Upper lobe of left lung (tissue), 6 donors: ENCODE data around the gene FUT8. TPM values are rescaled to one million over a fixed set of nuclear protein-coding genes. Genes with fewer than 3 reads are reported as not detected.

Experiments
- ATAC-seq, 2 donors: fragments of 200-7000 bp; cut with Tn5 transposase; one replicate each; pipeline ENCODE4 v1.9.1; 2022; ENCODE audit warnings: mild to moderate bottlenecking in 2 of 2, moderate library complexity in 2 of 2; ENCODE audit not compliant: low FRiP score in 2 of 2
- DNase-seq, 2 donors: peaks; one replicate each; pipeline ENCODE4 v3.0.0-alpha.2; 2019 to 2020
- H3K27ac ChIP-seq, 4 donors: fragments of 200-600 bp; sonication (generic); one replicate each; pipeline ENCODE4 v1.5.1; 2016 to 2019
- H3K27me3 ChIP-seq, 4 donors: fragments of 200-600 bp; sonication (generic); one replicate each; pipeline ENCODE4 v1.5.1; 2017 to 2019
- H3K36me3 ChIP-seq, 4 donors: fragments of 200-600 bp; sonication (generic); one replicate each; pipeline ENCODE4 v1.5.1; 2016 to 2019
- H3K4me1 ChIP-seq, 4 donors: fragments of 200-600 bp; sonication (generic); one replicate each; pipeline ENCODE4 v1.5.1; 2018 to 2019
- H3K4me3 ChIP-seq, 4 donors: fragments of 200-600 bp; sonication (generic); one replicate each; pipeline ENCODE4 v1.5.1; 2017 to 2019; ENCODE audit warnings: mild to moderate bottlenecking in 2 of 4, moderate library complexity in 1 of 4
- H3K9me3 ChIP-seq, 4 donors: fragments of 200-600 bp; sonication (generic); one replicate each; pipeline ENCODE4 v1.5.1; 2018 to 2019
- EP300 ChIP-seq, 4 donors: sonication (generic); formaldehyde crosslinking; IDR thresholded peaks; one replicate each; pipeline ENCODE4 v1.5.1; 2017; ENCODE audit warnings: antibody characterized with exemption in 4 of 4, control low read depth in 2 of 4
- POLR2A ChIP-seq, 4 donors: fragments of 450-650 bp; IDR thresholded peaks; one replicate each; pipeline ENCODE4 v1.5.1; 2016 to 2017; ENCODE audit warnings: antibody characterized with exemption in 4 of 4, mild to moderate bottlenecking in 2 of 4
- POLR2AphosphoS5 ChIP-seq, 2 donors: sonication (generic); formaldehyde crosslinking; IDR thresholded peaks; one replicate each; pipeline ENCODE4 v1.5.1; 2017; ENCODE audit warnings: antibody characterized with exemption in 2 of 2
- WGBS, 2 donors: methylation state at CpG; one replicate each; pipeline ENCODE4 v1.1.5; 2017 to 2018; 5-methylcytosine and 5-hydroxymethylcytosine counted together
- total RNA-seq, 6 donors: library from RNA; depleted of rRNA in 4 of 6; stranded (reverse); fragments of >200 nt in 4 of 6; gene quantifications; one replicate each; pipeline versions ENCODE4 v1.1.0 to v1.2.1, GENCODE V29; 2016 to 2021
- TF ChIP-seq, protein P1 (sequence below), 6 experiments: fragments of 450-650 bp in 4 of 6; fragments of 200-600 bp in 2 of 6; sonication (generic) in 2 of 6; IDR thresholded peaks; one replicate each; pipeline ENCODE4 v1.5.1; 2016 to 2019; ENCODE audit warnings: antibody characterized with exemption in 6 of 6
- donor health status: DM: no; HTN: no; CAD: no; lungs with moderate emphysema.
- donor health status: DM: no; HTN: yes; CAD: no; lungs with severe emphysema.

Gene FUT8
- total RNA-seq = 10 to 100 TPM; 17.3 to 38.8 (median 29.1) TPM

DNA sequence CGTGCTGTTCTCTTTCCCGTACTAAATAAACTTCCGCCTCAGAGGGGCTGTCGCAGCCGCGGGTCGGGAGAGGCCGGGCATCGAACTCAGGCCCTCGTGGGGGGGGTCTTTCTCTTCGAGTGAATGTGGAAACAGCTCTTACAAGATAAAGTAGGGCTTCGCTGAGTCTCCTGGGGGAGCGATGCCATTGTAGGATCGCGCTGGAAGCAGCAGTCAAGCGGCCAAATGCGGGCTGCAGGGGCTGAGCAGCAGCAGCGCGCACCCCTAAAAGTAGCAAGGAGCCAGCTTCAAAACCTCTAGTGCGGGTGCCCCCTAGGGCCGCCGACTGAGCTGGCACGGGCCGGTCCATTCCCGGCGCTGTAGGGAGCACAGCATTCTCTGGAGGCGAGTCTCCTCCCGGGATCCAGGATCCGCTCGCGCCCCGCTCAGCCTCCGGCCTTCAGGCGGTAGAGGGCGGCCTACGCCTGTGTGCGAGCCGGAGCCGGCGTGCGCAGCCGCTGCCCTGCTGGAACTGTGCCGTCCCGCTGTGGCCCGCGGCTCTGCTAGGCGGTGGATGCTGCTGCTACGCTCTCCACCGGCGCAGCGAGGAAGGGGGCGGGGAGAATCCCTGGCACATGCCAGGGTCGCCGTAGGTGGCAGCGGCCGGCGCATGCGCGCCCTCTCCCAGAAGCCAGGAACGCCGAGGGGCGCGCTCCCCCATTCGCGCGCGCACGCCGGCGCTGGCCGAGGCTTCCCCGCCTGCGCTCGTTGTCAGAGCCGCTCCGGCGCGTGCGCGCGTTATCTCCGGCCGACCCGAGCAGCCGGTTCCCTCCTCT, at the start of gene FUT8:
Gene FUT8 (plus strand): TSS at position 699 of the 815 bp plus-strand sequence. CDS start 148,834 bp downstream, outside the sequence.
- H3K4me1 ChIP-seq = peaks cover 11 to 24% (median 12%) of the 10 kb centered on the region in 4 donors

DNA sequence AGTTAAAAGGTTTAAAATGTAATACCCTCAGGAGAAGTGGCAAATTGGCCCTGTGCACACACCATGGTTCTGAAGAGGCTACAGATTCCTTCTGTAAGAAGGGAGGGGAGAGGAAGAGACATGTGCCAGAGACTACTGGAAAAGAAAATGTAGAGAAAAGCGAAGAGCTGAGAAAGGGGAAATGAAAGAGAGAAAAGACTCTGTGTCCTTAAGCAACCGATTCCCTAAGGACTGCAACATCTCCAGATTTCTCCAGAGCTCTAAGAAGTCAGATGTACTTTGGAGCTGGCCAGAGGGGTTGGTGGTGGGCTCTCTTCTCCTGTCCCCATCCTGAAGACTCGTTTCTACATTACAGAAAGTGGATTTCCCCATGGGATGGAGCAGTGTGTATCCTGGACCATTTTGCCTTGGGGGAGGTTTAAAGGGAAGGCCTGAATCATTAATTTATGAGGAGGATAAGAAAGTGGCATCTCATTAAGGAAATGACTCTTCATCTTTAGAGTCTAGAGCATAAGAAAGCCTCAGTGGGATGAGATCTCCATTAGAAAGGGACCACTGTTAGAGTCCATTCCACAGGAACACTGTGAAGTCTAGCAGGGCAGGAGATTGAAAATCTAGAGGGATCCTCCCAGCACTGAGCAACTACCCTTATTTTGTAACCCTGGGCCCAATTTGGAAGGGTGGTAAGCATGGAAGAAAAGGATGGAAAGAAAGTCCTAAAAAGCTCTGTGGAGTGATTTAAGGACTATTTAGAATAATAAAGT, 45.5 kb upstream of the FUT8 start:
- no peak overlapping the region for H3K4me3 ChIP-seq
- DNase-seq (no peak), ATAC-seq (no peak)
- TF ChIP-seq POLR2AphosphoS5 (IDR thresholded peaks at IDR 0.05) (no peak), POLR2A (IDR thresholded peaks at IDR 0.05) (no peak), EP300 (IDR thresholded peaks at IDR 0.05) (no peak)
- TF ChIP-seq, protein P1, sequence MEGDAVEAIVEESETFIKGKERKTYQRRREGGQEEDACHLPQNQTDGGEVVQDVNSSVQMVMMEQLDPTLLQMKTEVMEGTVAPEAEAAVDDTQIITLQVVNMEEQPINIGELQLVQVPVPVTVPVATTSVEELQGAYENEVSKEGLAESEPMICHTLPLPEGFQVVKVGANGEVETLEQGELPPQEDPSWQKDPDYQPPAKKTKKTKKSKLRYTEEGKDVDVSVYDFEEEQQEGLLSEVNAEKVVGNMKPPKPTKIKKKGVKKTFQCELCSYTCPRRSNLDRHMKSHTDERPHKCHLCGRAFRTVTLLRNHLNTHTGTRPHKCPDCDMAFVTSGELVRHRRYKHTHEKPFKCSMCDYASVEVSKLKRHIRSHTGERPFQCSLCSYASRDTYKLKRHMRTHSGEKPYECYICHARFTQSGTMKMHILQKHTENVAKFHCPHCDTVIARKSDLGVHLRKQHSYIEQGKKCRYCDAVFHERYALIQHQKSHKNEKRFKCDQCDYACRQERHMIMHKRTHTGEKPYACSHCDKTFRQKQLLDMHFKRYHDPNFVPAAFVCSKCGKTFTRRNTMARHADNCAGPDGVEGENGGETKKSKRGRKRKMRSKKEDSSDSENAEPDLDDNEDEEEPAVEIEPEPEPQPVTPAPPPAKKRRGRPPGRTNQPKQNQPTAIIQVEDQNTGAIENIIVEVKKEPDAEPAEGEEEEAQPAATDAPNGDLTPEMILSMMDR (IDR thresholded peaks at IDR 0.05) = no peak
- no peaks in the 10 kb centered on the region for H3K27me3 ChIP-seq
- H3K36me3 ChIP-seq = no peaks in the 10 kb centered on the region
- H3K27ac ChIP-seq = no peak overlapping the region
- H3K4me1 ChIP-seq = no peaks in the 10 kb centered on the region
- 83 to 90% methylated on average over 3 of the region's 3 CpGs for WGBS, 2 donors
- no peaks in the 10 kb centered on the region for H3K9me3 ChIP-seq

More for the DNA sequence above, at the start of gene FUT8:
- Histone ChIP-seq H3K4me3 (peak within 1 kb of the TSS; percentile 52 to 93 (median 84)), H3K36me3 (no peaks in the 10 kb centered on the region), H3K9me3 (no peaks in the 10 kb centered on the region), H3K27me3 (no peaks in the 10 kb centered on the region), H3K27ac (peak within 1 kb of the TSS; percentile 88 to 95 (median 94))
- TF ChIP-seq, protein P1 (IDR thresholded peaks at IDR 0.05) = peak in 5 of 6 experiments; percentile 38 to 78 (median 69)
- TF ChIP-seq EP300 (IDR thresholded peaks at IDR 0.05) (no peak), POLR2A (IDR thresholded peaks at IDR 0.05) (peak in 3 of 4 donors; percentile 68 to 91 (median 75)), POLR2AphosphoS5 (IDR thresholded peaks at IDR 0.05) (peak; percentile 77 to 95)
- DNase-seq = peak; percentile 96 to 99
- ATAC-seq = peak; percentile 95 to 98
- 0% methylated on average over 43 of the region's 85 CpGs; no CpG with 5 or more reads in 1 of the 2 donors for WGBS, 2 donors

DNA sequence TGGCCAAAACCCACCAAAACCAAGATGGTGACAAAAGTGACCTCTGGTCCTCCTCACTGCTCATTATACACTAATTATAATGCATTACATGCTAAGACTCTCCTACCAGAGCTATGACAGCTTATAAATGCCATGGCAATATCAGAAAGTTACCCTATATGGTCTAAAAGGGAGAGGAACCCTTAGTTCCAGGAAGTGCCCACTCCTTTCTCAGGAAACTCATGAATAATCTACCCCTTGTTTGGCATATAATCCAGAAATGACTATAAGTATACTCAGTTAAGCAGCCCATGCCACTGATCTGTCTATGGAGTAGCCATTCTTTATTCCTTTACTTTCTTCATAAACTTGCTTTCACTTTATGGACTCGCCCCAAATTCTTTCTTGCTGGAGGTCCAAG, 43.0 kb upstream of the FUT8 start:
- no peaks in the 10 kb centered on the region for H3K9me3 ChIP-seq
- no peak overlapping the region for H3K27ac ChIP-seq
- no peaks in the 10 kb centered on the region for H3K27me3 ChIP-seq
- DNase-seq = no peak
- H3K36me3 ChIP-seq = no peaks in the 10 kb centered on the region
- no peak for TF ChIP-seq POLR2AphosphoS5 (IDR thresholded peaks at IDR 0.05)
- no peak for TF ChIP-seq EP300 (IDR thresholded peaks at IDR 0.05)
- no peak for TF ChIP-seq POLR2A (IDR thresholded peaks at IDR 0.05)
- TF ChIP-seq, protein P1 (IDR thresholded peaks at IDR 0.05) = no peak
- ATAC-seq = no peak
- WGBS, 2 donors = 84 to 100% methylated on average over 1 of the region's 1 CpG
- peaks cover 0 to 3% (median 0%) of the 10 kb centered on the region in 4 donors for H3K4me1 ChIP-seq
- no peak overlapping the region for H3K4me3 ChIP-seq

DNA sequence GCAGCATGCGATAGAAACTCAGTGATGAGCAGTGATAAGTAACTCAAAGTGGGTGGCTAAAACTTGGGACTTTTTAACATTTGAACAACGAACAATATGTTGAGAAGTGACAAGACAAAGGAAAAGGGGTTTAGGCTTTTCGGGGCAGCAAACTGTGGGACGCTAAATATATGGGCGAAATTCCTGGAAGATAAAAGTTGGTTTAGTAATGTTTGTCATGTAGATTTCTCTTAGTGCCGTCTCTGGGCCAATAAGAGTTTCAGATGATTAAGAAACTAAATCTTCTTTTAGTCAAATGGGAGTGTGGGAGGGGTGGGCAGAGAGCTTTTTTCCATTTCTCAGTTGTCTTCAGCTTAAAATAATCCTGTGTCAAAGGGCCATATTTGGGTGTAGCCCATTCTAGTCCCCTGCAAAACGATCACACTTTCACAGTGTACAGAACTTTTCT, 41.7 kb upstream of the FUT8 start:
- Histone ChIP-seq H3K4me1 (peaks cover 0 to 3% (median 0%) of the 10 kb centered on the region in 4 donors), H3K36me3 (no peaks in the 10 kb centered on the region), H3K4me3 (no peak overlapping the region), H3K27me3 (no peaks in the 10 kb centered on the region), H3K9me3 (no peaks in the 10 kb centered on the region), H3K27ac (no peak overlapping the region)
- 79 to 85% methylated on average over 7 of the region's 7 CpGs for WGBS, 2 donors
- ATAC-seq (no peak), DNase-seq (no peak)
- TF ChIP-seq POLR2AphosphoS5 (IDR thresholded peaks at IDR 0.05) (no peak), POLR2A (IDR thresholded peaks at IDR 0.05) (no peak), EP300 (IDR thresholded peaks at IDR 0.05) (no peak)
- TF ChIP-seq, protein P1 (IDR thresholded peaks at IDR 0.05) = no peak
